Heart right ventricle (tissue), 16 donors: ENCODE results near the gene NFKBIB. TPM values are rescaled to one million over a fixed set of nuclear protein-coding genes. Genes with fewer than 3 reads are reported as not detected.
A peak's percentile ranks its signal among the peaks of the same experiment; 100 is the strongest.

Experiments
- ATAC-seq, 8 donors: fragments of 200-7000 bp; cut with Tn5 transposase; one replicate each; pipeline ENCODE4 v1.9.1; 2020; ENCODE audit warnings: mild to moderate bottlenecking in 8 of 8, moderate library complexity in 8 of 8, moderate number of reproducible peaks in 1 of 8
- DNase-seq, 2 donors: peaks; one replicate each; pipeline ENCODE4 v3.0.0-alpha.2; 2020
- H3K27ac ChIP-seq, 10 donors: fragments of 200-600 bp; sonication (generic) in 2 of 10; one replicate each; pipeline versions ENCODE4 v1.5.0 to v1.8.0; 2020 to 2022; ENCODE audit warnings: mild to moderate bottlenecking in 3 of 10
- H3K27me3 ChIP-seq, 7 donors: fragments of 200-600 bp; one replicate each; pipeline ENCODE4 v1.8.0; 2021 to 2022; ENCODE audit warnings: mild to moderate bottlenecking in 2 of 7
- H3K36me3 ChIP-seq, 9 donors: fragments of 200-600 bp; sonication (generic) in 1 of 9; one replicate each; pipeline versions ENCODE4 v1.5.0 to v1.8.0; 2020 to 2022; ENCODE audit warnings: mild to moderate bottlenecking in 2 of 9
- H3K4me1 ChIP-seq, 9 donors: fragments of 200-600 bp; sonication (generic) in 1 of 9; one replicate each; pipeline versions ENCODE4 v1.5.0 to v1.8.0; 2020 to 2022; ENCODE audit warnings: mild to moderate bottlenecking in 4 of 9
- H3K4me3 ChIP-seq, 10 donors: fragments of 200-600 bp; sonication (generic) in 2 of 10; one replicate each; pipeline versions ENCODE4 v1.5.0 to v1.8.0; 2020 to 2022; ENCODE audit warnings: mild to moderate bottlenecking in 7 of 10, moderate library complexity in 2 of 10
- H3K9me3 ChIP-seq, 11 donors: fragments of 200-600 bp in 10 of 11; sonication (generic) in 2 of 11; one replicate each; pipeline versions ENCODE4 v1.5.0 to v1.8.0; 2013 to 2022; ENCODE audit warnings: mild to moderate bottlenecking in 2 of 11, control low read depth in 1 of 11, moderate library complexity in 1 of 11
- WGBS, 2 donors: extraction: QIAGEN DNeasy Blood & Tissue Kit; methylation state at CpG; one replicate each; pipeline ENCODE4 v1.1.7; 2013; ENCODE audit warnings: inconsistent platforms in 1 of 2; 5-methylcytosine and 5-hydroxymethylcytosine counted together
- intact Hi-C, 10 donors: fragments of 100-400 bp; cut with DNase I; formaldehyde crosslinking; loops; one replicate each; pipeline versions ENCODE4 v1.11.1 to v1.14.2; 2022
- polyA plus RNA-seq, 2 donors: library from polyadenylated mRNA; stranded (reverse); fragments of 200-250 nt; gene quantifications; one replicate each; pipeline ENCODE4 v1.2.3, GENCODE V29; 2013
- total RNA-seq, 10 donors: library from RNA; stranded (reverse); fragmentation: NEBNext Ultra II Directional in 3 of 10; extraction: Animal tissue kit (Norgen Biotek cat#: 25700) in 3 of 10; gene quantifications; one replicate each; pipeline versions ENCODE4 v1.2.1 to v1.2.4, GENCODE V29; 2021 to 2023
- TF ChIP-seq, protein P1 (sequence below), 9 donors: fragments of 200-600 bp; sonication (generic) in 2 of 9; IDR thresholded peaks; one replicate each; pipeline versions ENCODE4 v1.5.0 to v1.8.0; 2021 to 2022; ENCODE audit warnings: antibody characterized with exemption in 9 of 9, mild to moderate bottlenecking in 5 of 9, moderate library complexity in 1 of 9
- donor health status: Arrhythmogenic right ventricular cardiomyopathy.
- donor health status: ischemic (EF 13 %, LVEDD 7.1; RV severe dilation, severe dysfunction).
- donor health status: healthy with polysubstance abuse.
- donor health status: DM: no; HTN: yes; CAD: no.
- donor health status: DM: no; HTN: no; CAD: no.
- donor health status: ischemic (EF 25% LVEDD 6.9; RV normal size, moderate dysfunction).
- donor health status: ischemic (EF 25% LVEDD 5.7; RV mildly dilated, moderate dysfunction).
- donor health status: healthy.
- donor health status: DM: yes; HTN: yes; CAD: no.
- donor health status: Ischemic cardiomyopathy.
- donor health status: ischemic (EF 35%, LVEDD 5.7; RV mildly dilated, moderate dysfunction).
- donor health status: nonischemic (EF 11% LVEDD 7.7; RV severe dilation, severe dysfunction).
- donor health status: DM: yes; HTN: yes; CAD: no.
- donor health status: PGD.
- donor health status: ischemic (EF 29% LVEDD 5.4; RV normal size, mild dysfunction).
- donor health status: nonischemic (EF 23%, LVEDD 6.1; RV moderate dilation, normal function).

The NFKBIB gene
- total and polyA plus RNA-seq, 12 donors, result 16.1 to 79.8 (median 22.7) TPM

DNA sequence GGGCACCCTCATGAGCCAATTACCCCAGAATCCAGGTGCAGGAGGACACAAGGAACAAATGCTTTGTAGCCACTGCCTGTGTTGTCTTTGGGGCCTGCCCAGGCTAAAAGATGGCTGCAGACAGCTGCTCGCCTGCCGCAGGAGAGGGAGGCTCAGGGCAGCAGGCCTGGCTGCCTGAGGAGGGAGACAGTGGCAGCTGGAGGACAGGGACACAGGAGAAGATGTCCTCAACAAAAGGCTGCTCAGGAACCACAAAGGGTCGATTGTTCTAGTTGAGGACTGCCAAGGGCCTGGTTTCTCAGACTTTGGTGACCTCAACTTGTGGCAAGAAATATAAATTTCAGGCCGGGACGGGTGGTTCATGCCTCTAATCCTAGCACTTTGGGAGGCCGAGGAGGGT lies 8.0 kb upstream of the NFKBIB start:
- whole genome bisulfite sequencing, 2 donors, result 87 to 95% methylated on average over 6 of the region's 6 CpGs
- intact Hi-C loops, result loop anchor here in 1 of 10 donors (10.0 kb wide), 1 partner anchor 267 kb away; no protein-coding TSS in a partner anchor
- ATAC-seq, result no peak
- H3K27ac ChIP-seq, result peak overlapping the region in 1 of 10 donors; percentile 35
- peaks cover 0 to 31% (median 15%) of the 10 kb centered on the region in 9 donors for H3K4me1 ChIP-seq
- H3K4me3 ChIP-seq, result no peak overlapping the region
- no peaks in the 10 kb centered on the region for H3K9me3 ChIP-seq
- no peaks in the 10 kb centered on the region for H3K27me3 ChIP-seq
- peaks cover 0 to 73% (median 11%) of the 10 kb centered on the region in 9 donors for H3K36me3 ChIP-seq
- TF ChIP-seq, protein P1, sequence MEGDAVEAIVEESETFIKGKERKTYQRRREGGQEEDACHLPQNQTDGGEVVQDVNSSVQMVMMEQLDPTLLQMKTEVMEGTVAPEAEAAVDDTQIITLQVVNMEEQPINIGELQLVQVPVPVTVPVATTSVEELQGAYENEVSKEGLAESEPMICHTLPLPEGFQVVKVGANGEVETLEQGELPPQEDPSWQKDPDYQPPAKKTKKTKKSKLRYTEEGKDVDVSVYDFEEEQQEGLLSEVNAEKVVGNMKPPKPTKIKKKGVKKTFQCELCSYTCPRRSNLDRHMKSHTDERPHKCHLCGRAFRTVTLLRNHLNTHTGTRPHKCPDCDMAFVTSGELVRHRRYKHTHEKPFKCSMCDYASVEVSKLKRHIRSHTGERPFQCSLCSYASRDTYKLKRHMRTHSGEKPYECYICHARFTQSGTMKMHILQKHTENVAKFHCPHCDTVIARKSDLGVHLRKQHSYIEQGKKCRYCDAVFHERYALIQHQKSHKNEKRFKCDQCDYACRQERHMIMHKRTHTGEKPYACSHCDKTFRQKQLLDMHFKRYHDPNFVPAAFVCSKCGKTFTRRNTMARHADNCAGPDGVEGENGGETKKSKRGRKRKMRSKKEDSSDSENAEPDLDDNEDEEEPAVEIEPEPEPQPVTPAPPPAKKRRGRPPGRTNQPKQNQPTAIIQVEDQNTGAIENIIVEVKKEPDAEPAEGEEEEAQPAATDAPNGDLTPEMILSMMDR (IDR thresholded peaks at IDR 0.05), result no peak
- DNase-seq, result no peak

DNA sequence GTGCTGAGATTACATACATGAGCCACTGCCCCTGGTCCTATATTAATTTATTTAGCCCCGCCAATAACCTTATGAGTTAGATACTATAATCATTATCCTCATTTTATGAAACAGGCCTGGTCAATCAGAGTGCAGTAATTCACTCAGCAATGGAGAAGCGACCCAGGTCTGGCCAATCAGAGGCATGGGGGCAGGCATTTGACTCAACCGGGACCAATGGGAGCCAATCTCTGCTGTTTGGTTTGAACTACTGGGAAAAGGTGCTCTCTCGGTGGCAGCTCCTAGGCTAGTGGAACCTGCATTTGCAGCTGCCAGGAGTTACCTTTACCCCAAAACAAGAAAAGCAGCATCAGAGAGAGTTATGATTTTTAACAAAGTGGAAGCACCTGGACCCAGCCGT lies 6.9 kb upstream of the NFKBIB start:
- WGBS, 2 donors, result 81 to 82% methylated on average over 5 of the region's 5 CpGs
- TF ChIP-seq, protein P1 (IDR thresholded peaks at IDR 0.05), result no peak
- Histone ChIP-seq H3K9me3 (no peaks in the 10 kb centered on the region), H3K27ac (peak overlapping the region in 1 of 10 donors; percentile 26), H3K27me3 (no peaks in the 10 kb centered on the region), H3K36me3 (peaks cover 0 to 62% (median 11%) of the 10 kb centered on the region in 9 donors), H3K4me3 (no peak overlapping the region), H3K4me1 (peaks cover 0 to 38% (median 22%) of the 10 kb centered on the region in 9 donors)
- DNase-seq (no peak), ATAC-seq (no peak)
- intact Hi-C loops, result loop anchor here in 1 of 10 donors (10.0 kb wide), 1 partner anchor 268 kb away; no protein-coding TSS in a partner anchor

DNA sequence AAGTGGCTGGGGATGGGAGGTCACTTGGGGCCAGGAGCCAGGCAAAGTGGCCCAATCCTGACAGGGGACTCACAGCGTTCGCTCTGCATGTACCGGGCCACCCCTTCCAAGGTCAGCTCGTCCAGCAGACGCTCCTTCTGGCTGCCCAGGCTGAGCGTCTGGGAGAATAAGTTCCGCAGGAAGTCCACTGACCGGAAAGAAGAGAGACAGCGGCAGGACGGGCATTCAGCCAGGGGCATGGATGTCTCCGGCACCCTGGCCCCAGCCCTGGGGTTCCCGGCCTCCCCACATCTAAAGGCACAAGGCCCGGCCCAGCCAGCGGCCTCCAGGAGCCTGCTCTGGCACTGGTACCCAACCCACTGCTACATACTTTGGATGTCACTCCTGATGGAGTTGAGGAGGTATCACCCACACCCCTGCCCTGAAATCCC lies 6.4 kb upstream of the NFKBIB start:
- intact Hi-C loops, result loop anchor here in 1 of 10 donors (10.0 kb wide), 1 partner anchor 269 kb away; no protein-coding TSS in a partner anchor
- WGBS, 2 donors, result 63 to 72% methylated on average over 14 of the region's 14 CpGs

DNA sequence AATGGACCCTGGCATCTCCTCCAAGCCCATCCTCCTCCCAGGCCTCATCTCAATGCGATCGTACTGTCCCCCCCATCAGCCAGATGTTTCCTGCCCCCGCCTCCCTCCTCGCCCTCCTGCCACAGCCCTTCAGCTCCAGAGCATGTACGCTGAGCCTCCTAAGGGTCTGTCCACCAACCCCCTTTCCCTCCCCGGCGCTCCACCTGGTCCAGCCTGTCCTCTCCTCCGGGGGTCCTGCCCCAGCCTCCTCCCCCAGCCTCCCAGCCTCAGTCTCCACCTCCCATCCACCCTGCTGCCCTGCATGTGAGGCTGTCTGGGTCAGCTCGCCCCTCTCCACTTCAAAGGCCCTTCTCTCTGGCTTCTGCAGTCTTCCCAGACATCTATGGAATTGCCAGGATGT lies 4.8 kb upstream of the NFKBIB start:
- no peak overlapping the region for H3K27ac ChIP-seq
- DNase-seq, result no peak
- WGBS, 2 donors, result 60 to 69% methylated on average over 9 of the region's 9 CpGs
- no peaks in the 10 kb centered on the region for H3K27me3 ChIP-seq
- H3K9me3 ChIP-seq, result no peaks in the 10 kb centered on the region
- intact Hi-C loops, result loop anchor here in 3 of 10 donors (5.0 to 10.0 kb wide), 2 partner anchors 43 to 270 kb away; no protein-coding TSS in a partner anchor
- H3K4me3 ChIP-seq, result no peak overlapping the region
- H3K4me1 ChIP-seq, result peaks cover 4 to 49% (median 33%) of the 10 kb centered on the region in 9 donors
- TF ChIP-seq, protein P1 (IDR thresholded peaks at IDR 0.05), result no peak
- H3K36me3 ChIP-seq, result peaks cover 0 to 41% (median 0%) of the 10 kb centered on the region in 9 donors
- no peak for ATAC-seq

More for the DNA sequence above, 6.4 kb upstream of the NFKBIB start:
- Histone ChIP-seq H3K36me3 (peaks cover 0 to 57% (median 11%) of the 10 kb centered on the region in 9 donors), H3K27me3 (no peaks in the 10 kb centered on the region), H3K4me1 (peaks cover 2 to 43% (median 27%) of the 10 kb centered on the region in 9 donors), H3K4me3 (no peak overlapping the region), H3K9me3 (no peaks in the 10 kb centered on the region), H3K27ac (peak overlapping the region in 2 of 10 donors; percentile 26 to 29)
- TF ChIP-seq, protein P1 (IDR thresholded peaks at IDR 0.05), result no peak
- ATAC-seq (peak in 1 of 8 donors; percentile 13), DNase-seq (no peak)
